ENCODE results near the gene CHI3L1. TPM values are rescaled to one million over a fixed set of nuclear protein-coding genes. Genes with fewer than 3 reads are reported as not detected.

Gene CHI3L1
- total RNA-seq, 4 donors from 2014 or later: 7.3 to 625 (median 33.2) TPM

DNA sequence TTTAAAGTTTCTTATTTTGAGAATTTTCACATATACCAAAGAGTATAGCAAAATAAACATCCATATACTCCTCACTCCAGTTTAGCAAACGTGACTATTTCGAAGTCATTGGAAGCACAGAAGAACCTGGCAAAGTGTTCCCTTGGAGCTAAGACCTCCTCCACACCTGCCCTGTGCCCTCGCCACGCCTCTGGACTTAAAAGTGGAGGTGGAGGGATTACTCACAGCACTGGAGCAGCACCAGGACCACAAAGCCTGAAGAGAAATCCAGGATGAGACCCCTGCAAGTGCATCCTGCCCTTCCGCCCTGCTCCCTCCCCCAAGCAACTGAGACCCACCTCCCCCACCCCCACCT, 436 bp downstream of the CHI3L1 start:
- TF ChIP-seq, protein P1, sequence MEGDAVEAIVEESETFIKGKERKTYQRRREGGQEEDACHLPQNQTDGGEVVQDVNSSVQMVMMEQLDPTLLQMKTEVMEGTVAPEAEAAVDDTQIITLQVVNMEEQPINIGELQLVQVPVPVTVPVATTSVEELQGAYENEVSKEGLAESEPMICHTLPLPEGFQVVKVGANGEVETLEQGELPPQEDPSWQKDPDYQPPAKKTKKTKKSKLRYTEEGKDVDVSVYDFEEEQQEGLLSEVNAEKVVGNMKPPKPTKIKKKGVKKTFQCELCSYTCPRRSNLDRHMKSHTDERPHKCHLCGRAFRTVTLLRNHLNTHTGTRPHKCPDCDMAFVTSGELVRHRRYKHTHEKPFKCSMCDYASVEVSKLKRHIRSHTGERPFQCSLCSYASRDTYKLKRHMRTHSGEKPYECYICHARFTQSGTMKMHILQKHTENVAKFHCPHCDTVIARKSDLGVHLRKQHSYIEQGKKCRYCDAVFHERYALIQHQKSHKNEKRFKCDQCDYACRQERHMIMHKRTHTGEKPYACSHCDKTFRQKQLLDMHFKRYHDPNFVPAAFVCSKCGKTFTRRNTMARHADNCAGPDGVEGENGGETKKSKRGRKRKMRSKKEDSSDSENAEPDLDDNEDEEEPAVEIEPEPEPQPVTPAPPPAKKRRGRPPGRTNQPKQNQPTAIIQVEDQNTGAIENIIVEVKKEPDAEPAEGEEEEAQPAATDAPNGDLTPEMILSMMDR (IDR thresholded peaks at IDR 0.05; ENCODE audit: low read depth): no peak

DNA sequence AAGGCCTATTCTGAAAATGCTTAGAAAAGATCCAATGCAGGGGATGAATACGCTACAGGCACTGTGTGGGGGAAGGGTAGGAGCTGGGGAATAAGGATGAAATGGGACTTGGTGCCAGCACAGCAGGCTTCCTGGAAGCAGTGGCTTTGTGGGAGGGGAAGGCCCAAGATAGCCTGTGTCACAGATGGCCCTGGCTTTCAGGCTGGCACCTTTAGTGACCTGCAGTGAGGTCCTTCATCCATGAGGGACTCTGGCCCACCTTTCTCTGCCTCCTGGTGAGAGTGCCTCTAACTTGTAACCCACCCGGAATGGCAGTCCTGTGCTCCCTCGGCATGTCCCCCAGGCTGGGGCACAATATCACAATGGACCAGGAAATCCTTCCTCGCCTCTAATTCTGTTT, 919 bp downstream of the CHI3L1 start:
- TF ChIP-seq, protein P1 (IDR thresholded peaks at IDR 0.05; ENCODE audit: low read depth): no peak

DNA sequence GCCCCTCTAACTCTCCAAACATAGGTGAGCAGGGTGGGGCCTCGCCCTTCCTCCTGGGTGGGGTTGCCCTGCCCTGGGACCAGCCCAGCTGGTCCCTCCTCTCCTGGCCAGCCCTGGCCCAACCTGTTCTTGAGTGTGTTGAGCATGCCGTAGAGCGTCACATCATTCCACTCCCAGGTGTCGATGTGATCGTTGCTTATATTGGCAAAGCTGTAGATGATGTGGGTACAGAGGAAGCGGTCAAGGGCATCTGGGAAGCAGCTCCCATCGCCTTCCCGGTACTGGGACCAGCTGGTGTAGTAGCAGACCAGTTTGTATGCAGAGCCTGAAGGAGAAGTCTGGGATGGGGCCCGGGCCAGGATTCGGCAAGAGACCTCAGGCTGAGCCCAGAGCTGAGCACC, 1.4 kb downstream of the CHI3L1 start:
- TF ChIP-seq, protein P1 (IDR thresholded peaks at IDR 0.05; ENCODE audit: low read depth): no peak

DNA sequence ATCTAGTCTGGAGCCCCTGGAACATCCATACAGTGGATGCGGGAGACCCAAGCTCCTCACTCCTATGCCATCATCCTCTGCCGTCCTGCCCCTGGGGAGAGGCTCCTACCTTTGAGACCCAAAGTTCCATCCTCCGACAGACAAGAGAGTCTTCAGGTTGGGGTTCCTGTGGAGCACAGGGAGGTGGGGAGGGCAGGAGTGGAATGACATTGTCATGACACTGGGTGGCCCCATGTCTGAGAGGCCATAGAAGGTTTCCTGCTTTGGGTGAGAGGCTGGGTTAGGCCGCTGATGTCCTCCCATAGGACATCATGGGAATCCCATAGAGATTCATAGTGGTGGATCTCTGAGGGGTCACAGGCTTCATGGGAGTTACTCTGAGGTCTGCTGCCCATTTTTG, 2.0 kb downstream of the CHI3L1 start:
- TF ChIP-seq, protein P1 (IDR thresholded peaks at IDR 0.05; ENCODE audit: low read depth): no peak

DNA sequence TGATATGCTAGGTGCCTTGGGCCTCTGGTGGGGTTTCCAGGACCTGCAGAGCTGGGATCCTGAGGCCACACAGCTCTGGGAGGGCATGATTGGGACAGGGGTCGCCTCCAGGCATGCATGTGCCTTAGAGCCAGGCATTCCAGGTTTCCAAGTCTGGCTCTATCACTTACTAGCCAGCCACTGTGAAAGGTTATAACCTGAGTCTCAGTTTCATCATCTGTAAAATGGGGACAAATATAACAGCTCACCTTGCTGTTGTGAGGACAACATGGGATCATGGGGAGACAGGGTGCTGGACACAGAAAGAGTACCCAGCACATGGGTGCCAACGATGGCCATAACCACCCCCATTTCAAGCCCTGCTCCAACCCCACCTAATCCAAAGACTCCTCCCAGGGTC, 2.7 kb downstream of the CHI3L1 start:
- TF ChIP-seq, protein P1 (IDR thresholded peaks at IDR 0.05; ENCODE audit: low read depth): no peak

DNA sequence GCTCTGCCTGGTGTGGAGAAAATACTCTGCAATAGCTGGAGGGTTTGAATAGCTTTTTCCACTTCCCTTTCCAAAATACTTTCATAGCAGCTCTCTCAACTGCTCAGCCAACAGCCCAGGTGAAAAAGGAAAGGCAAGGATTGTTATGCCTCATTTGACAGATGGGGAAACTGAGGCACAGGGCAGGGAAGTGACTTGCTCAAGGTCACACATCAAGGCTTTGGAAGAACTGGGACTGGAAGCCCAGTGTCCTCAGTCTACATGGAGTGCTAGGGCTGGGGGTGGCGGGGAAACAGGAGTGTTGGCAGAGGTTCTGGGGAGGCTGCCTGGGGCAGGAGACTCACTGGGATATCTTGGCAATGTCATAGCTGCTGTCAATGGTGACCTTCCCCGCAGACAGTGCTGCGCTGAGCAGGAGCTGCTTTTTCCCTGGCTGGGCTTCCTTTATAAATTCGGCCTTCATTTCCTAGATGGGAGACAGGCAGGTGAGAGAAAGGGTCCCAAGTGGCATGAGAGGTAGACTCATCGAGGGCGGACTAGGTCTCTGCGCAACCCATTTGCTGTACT, 4.0 kb downstream of the CHI3L1 start:
- TF ChIP-seq, protein P1 (IDR thresholded peaks at IDR 0.05; ENCODE audit: low read depth): no peak

DNA sequence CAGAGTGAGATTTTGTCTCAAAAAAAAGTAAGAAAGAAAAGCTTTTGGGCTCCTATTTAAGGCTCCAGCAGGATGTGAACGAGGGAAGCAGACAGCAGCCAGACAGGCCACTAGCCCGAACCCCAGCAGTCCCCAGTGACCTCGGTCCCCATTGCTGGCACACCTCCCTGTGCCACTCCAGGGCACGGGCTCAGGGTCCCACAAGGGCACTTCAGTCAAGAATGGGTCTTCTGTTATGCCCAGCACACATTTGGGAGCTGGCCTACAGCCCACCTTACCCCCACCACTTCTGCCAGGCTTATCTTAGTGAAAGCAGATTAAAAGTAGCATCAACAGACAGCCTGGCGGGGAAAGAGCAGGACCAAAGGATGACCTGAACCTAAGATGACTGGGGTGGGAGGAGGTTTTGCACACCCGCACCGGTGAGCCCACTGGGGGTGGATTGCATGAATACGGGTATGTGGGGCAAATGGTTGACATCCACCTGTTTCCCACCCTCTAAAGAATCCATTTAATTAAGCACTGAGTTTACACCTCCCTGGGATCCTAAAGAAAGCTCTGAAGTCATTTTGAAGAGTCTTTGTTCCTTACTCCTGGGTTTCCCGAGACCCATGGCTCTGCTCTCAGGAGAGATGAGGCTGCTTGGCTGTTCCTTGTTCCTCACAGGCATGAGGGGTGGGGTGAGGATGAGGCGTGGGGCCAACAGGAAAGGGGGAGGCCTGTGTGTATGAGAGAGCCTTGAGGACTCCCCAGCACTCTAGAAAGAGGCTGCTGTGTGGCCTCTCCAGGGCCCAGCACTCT, 4.7 kb downstream of the CHI3L1 start:
- TF ChIP-seq, protein P1 (IDR thresholded peaks at IDR 0.05; ENCODE audit: low read depth): no peak

All from subcutaneous adipose tissue (tissue), 4 donors.